Embryonic facial prominence (tissue), 1 donor: ENCODE results near the gene PGBD1.

Experiments used
- DNase-seq: peaks from one replicate; pipeline ENCODE4 v3.0.0-alpha.2; 2016; ENCODE audit errors: extremely low spot score

The PGBD1 gene, protein sequence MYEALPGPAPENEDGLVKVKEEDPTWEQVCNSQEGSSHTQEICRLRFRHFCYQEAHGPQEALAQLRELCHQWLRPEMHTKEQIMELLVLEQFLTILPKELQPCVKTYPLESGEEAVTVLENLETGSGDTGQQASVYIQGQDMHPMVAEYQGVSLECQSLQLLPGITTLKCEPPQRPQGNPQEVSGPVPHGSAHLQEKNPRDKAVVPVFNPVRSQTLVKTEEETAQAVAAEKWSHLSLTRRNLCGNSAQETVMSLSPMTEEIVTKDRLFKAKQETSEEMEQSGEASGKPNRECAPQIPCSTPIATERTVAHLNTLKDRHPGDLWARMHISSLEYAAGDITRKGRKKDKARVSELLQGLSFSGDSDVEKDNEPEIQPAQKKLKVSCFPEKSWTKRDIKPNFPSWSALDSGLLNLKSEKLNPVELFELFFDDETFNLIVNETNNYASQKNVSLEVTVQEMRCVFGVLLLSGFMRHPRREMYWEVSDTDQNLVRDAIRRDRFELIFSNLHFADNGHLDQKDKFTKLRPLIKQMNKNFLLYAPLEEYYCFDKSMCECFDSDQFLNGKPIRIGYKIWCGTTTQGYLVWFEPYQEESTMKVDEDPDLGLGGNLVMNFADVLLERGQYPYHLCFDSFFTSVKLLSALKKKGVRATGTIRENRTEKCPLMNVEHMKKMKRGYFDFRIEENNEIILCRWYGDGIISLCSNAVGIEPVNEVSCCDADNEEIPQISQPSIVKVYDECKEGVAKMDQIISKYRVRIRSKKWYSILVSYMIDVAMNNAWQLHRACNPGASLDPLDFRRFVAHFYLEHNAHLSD

DNA sequence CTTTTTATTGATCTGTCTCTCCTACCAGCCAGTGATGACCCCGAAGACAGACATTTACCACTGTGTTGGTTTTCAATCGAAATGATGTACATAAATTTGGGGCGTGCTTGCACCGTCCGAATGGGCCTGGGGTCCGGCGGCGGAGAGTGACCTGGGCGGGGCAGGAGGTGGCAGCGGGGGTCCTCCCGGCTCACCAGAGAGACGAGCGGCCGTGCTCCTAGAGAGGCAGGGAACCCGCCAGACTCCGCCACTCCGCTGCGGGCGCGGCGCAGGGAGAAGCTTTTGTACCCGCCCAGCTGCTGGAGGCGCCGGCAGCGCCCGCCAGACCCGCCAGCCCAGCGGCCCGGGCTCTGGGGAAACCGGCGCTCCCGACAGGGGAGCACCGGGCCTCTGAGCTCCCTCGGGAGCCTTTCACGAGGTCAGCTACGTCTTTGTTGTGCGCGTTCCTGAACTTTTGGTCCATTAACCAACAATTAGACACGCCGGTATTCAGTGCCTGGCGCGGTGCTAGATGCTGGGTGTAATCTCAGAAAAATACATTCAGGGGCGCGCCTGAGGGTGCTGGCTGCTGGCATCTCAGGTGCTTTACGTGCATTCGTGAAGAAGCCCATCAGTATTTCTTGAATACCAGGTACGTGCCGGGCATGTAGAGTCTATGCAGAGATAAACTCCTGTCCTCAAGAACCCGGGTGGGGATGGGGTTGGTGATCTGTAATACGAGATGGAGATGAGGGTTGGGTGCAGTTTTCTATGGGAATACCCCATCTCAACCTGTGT is at the start of gene PGBD1:
Gene PGBD1, plus strand, starts transcription at position 285 of the 777 bp plus-strand sequence. CDS start 2,242 bp downstream, outside the sequence.
- DNase-seq, result peak; percentile 36

DNA sequence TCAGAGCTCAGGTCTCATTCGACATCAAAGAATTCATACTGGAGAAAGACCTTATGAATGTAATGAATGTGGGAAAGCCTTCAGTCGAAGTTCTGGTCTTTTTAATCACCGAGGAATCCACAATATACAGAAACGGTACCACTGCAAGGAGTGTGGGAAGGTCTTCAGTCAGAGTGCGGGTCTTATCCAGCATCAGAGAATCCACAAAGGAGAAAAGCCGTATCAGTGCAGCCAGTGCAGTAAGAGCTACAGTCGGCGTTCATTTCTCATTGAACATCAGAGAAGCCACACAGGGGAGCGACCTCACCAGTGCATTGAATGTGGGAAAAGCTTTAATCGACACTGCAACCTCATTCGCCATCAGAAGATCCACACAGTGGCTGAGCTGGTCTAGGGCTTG is 48.6 kb upstream of the PGBD1 start:
- DNase-seq, result no peak

DNA sequence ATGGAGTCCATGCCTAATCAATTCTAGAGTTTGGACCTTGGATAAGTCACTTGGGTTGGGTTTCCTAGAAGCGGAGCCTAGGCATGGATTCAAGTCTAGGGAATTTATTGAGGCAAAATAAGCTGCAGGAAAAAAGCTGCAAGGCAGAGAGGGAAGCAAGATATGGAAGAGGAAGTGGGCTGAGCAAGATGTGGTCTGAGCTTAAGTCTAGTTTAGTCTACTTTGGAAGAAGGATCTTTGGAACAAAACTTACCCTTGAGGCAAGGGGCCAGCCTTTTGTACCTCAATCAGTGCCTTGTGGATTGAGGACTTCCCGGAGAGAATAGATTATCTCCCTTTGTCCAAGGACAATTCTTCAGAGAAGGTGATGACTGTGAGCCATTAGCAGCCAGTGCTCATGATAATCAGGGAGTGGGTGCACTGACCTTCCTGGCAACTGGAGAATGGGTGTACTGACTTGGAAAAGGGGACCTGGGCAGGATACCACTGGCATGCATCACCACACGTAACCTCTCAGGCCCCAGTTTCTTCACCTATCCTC is 45.4 kb upstream of the PGBD1 start:
- DNase-seq, result no peak

DNA sequence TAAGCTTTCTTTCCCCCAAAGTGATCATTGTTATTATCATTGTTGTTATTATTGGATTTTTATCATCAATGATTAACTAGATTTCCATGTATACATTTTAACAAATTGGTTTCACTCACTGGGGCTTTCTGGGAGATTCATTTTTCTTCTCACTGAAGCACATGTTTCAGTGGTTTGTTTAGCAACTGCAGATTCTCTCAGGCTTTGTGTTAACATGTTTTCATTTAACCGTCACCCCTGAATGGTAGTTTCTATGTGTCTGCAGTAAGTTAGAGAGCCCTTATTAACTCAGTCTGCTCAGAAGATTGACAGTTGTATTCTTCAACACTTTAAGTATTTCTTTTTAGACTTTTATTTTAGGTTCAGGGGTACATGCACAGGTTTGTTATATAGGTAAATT is 41.7 kb upstream of the PGBD1 start:
- DNase-seq, result no peak

DNA sequence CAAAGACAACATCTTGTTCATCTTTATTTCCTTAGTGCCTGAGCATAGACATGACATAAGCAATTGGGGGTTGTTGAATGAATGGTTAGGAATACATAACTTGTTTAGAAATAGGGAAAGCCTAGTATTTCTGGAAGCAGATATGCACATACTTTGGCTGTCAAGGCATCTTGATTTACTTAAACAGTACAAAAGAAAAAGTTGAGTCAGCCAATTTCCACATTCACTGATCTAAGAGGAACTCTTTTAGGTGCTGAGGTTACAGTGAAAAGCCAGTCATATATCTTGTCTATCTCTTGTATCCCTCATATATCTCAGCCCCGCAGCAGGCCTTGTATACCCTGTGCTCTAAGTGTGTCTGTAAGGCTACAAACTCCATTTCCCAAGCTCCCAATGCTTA is 40.9 kb upstream of the PGBD1 start:
- DNase-seq, result no peak

DNA sequence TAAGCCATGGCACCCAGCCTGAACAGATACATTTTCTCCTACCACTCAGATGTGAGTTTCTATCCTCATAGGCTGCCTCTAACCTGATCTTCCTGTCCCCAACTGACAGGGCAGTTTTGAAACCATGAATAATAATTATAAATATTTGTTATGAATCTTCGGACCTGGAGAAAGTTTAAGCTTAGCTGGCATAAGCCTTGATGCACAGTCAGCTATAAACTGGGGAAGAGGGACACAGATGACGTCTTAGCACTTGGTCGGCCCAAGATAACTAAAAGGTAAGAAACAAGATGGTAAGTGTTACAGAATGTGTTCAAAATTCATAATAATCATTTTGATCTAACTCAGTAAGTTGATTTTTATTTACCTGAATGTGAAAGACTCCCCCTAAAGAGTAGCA is 37.4 kb upstream of the PGBD1 start:
- no peak for DNase-seq

DNA sequence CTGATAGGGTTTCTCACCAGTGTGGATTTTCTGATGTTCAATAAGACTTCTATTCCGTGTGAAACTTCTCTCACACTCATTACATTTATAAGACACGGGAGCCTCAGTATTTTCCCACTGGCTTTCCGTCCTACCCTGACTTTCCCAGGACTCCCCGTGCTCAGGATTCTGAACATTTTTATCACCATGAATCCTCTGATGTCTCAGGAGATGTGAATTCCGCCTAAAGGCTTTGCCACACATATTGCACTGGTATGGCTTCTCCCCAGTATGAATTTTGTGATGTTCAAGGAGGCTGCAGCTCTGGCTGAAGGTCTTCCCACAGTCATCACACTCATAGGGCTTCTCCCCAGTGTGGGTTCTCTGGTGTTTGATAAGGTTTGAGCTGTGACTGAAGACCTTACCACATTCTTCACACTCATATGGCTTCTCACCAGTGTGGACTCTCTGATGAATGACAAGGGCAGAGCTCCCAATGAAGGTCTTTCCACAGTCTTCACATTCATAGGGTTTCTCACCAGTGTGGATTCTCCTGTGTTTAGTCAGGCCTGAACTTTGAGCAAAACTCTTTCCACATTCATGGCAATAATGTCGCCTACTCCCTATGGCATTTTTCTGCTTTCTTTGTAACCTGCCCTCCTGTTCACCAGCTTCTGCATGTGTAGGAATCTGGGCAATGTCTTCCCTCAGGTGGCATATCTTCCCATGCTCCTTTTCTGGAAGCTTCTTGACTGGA is 36.0 kb upstream of the PGBD1 start:
- no peak for DNase-seq

DNA sequence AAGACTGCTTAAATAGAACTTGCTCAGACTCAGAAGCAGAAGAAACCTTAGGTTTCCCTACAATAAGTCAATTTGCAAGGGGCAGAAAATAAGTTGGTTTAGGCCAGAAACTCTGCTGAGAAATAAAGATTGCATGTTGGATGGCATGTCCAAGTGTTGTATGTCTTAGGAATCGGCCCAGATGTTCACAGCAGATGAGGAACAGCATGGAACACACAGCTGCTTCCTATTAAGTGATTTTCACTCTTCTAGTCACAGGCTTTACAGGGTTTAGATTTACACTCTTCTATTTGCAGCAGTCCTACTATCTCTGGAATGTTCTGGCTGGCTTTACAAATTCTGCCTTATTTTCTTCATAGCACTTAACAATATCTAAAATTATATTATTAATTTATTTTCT is 32.5 kb upstream of the PGBD1 start:
- DNase-seq, result no peak

DNA sequence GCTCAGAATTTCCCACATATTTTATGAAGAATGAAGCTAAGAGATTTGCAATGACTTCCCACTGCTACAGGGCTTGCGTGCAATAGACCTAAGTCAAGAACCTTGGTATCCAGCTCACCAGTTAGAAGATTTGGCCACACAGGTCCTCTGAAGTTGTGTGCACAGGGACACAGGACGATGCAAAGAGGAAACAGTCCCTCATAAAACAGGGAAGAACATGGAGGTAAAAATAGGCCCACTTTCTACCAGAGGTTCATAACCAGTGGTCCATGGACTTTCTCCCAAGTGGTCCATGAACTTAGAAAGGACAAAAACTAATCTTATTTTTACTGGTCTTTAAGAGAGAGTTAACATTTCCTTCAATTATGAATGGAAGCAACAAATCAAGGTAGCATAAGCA is 30.6 kb upstream of the PGBD1 start:
- no peak for DNase-seq

DNA sequence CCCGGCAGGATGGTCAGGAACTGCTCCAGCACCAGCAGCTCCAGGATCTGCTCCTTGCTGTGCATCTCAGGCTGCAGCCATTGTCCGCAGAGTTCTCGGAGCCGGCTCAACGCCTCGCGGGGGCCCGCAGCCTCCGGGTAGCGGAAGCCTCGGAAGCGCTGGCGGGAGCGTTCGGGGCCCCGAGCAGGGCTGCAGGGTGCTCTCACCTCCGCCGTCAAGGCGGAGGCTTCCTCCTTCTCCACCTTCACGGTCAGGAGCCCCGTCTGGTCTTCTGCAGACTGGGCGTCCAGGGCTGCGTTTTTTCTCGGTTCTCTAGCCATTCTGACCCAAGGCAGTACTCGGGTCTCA is 29.7 kb upstream of the PGBD1 start:
- no peak for DNase-seq

DNA sequence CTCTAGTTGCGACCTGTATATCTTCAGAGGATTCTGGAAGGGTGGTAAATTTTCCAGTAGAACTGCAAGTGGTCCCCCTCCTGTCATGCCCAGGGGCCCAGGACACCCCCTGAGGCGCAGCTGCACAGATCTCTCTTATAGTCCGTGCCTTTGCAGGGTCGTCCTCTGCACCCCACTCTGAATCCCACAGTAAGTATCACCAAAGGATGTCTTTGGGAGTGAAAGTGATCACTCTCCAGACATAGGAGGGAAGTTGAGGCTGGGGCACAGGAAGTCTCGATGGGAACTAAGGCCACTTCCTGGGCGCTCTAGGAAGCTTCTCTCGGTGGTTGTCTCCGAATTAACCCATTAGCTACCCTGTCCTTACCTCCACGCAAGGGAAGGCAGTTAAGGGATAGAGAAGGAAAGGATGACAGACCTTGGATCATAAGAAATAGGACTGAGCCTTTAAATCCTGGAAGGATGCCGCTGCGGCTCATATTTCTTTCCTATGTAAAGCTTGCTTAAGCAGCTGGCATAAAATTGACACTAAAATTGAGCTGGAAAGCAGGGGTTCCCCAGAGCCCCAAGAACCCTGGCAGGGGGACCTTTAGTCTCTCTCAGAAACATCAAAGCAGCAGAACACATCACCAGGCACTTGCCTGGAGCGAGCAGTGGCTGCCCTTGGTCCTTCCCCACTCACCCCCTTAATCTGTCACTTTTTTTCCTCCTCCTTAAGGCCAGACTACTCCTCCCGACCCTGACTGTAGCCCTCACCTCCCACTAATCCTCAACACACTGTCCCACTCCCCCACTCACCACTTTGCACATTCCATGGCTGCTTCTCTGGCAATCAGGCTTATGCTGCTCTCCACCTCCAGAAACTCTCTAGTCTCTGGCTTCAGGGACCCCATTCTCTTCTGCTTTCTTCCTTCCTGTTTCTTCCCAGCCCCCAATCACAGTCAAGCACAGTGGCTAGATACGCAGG is 29.1 kb upstream of the PGBD1 start, which contains the start of gene ZKSCAN4:
Gene ZKSCAN4, minus strand, starts transcription at position 261 of the 967 bp plus-strand sequence. CDS start 289 bp downstream, outside the sequence.
- DNase-seq, result peak; percentile 80

DNA sequence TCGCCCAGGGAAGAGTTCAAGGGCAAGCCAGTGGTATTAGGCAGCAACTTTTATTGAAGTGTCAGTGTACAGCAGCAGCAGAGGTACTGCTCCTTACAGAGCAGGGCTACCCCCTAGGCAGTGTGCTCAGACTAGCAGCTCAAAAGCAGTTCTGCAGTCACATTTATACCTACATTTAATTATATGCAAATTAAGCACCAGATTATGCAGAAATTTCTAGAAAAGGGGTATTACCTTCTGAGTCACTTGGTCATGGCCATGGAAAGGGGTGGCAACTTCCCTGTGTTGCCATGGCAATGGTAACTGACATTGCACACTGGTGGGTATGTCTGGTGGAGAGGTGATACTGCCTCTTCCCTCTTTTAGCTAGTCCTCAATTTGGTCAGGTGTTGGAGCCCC is 27.3 kb upstream of the PGBD1 start:
- no peak for DNase-seq

DNA sequence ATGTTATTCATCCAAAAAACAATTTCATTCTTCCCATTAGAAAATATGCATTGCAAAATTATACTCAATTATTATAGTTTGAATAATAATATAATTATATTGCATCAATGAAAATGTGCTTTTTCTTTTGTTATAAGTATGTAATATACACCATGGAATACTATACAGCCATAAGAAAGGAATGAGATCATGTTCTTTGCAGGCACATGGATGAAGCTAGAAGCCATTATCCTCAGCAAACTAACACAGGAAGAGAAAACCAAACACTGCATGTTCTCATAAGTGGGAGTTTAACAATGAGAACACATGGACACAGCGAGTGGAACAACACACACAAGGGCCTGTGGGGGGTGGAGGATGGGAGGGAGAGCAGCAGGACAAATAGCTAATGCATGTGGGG is 24.3 kb upstream of the PGBD1 start:
- DNase-seq, result no peak

DNA sequence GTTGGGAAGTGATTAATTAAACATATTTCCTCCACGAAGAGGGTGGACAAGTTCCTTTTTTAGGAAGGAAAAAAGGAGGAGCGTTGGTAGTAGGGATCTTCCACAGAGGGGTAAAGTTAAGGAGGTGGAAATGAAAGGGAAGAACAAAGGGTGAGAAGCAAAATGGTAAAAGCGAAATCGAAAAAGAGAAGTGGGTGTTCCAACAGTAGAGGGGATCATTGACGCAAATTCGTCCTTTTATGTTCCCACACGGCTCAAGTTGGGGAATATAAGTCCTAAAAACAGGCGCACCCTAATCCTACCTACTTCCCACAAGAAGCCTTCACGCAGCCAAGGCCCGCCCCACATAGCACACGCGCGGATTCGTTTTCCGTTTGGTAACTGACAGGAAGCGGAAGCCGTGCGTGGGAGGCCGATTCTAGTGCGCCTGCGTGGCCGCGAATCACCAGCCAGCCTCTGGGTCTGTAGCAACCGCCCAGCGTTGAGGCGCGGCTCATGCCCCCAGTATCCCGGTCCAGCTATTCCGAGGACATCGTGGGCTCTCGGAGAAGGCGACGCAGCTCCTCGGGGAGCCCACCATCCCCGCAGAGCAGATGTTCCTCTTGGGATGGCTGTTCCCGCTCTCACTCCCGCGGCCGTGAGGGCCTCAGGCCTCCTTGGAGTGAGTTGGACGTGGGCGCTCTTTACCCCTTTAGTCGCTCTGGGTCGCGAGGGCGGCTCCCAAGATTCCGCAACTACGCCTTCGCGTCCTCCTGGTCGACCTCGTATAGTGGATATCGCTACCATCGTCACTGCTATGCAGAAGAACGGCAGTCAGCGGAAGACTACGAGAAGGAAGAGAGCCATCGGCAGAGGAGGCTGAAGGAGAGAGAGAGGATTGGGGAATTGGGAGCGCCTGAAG is 22.2 kb upstream of the PGBD1 start, which contains the start of gene NKAPL:
Gene NKAPL, plus strand, starts transcription at position 421 of the 901 bp plus-strand sequence. Its CDS starts 75 bp downstream, at position 496.
- DNase-seq, result no peak

DNA sequence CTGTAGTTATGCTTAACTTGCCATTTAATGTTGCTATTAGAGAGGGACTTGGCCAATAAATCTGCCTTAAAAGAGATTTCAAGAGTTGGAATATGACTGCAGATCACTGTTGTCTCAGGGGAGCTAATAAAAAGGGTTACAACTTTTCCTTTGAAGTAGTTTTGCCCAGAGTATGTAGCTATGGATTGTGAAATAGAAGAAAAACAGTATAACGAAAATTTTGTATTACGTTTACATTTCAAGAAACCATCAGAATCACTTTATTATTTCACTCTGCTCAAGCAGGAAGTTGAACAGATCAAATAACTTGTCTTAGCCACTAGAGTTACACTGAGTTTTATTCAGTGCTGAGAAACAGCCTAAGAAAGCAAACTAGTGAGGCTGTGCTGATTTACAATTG is 17.4 kb upstream of the PGBD1 start:
- no peak for DNase-seq

DNA sequence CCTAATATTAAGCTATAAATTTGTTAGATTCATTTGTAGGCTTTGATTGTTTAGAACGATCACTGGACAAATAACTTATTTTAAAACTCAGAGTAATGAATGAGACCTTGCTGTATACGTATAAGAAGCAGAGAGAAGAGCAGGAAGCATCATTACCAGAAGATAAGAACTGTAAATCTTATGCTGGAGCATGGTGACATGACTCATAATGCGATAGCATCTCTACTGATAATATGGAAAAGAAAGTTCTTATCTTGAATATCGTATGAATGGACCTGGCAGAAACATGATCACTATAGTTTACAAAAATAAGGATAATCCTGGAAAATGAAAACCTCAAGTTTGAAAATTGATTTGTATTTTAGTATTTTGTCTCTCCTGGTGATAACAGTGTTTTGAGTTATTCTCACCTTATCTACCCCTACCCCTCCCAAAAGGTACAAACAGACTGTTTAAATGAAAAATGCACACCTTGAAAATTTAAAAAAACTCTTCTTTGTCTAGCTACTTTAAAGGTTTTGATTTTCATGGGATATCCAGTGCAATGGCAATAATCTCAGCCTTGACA is 16.5 kb upstream of the PGBD1 start:
- DNase-seq, result no peak

DNA sequence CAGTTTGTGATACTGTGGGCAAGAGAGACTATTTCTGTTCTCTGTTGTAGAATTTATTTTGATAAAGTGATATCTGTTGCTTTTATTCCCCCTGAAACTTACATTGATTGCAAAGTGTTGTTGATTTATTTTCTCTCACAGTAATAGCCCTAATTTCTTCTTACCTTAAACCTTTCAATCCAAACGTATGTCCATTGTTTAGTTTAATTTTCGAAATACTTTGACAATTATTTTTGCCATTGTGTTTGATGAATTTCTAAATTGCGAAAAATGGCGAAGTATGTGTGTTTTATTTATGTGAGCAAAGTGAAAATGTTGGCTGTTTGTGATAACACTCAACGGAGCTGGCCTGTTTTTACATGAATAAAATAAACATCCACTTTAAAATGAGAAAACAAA is 14.8 kb upstream of the PGBD1 start:
- no peak for DNase-seq

DNA sequence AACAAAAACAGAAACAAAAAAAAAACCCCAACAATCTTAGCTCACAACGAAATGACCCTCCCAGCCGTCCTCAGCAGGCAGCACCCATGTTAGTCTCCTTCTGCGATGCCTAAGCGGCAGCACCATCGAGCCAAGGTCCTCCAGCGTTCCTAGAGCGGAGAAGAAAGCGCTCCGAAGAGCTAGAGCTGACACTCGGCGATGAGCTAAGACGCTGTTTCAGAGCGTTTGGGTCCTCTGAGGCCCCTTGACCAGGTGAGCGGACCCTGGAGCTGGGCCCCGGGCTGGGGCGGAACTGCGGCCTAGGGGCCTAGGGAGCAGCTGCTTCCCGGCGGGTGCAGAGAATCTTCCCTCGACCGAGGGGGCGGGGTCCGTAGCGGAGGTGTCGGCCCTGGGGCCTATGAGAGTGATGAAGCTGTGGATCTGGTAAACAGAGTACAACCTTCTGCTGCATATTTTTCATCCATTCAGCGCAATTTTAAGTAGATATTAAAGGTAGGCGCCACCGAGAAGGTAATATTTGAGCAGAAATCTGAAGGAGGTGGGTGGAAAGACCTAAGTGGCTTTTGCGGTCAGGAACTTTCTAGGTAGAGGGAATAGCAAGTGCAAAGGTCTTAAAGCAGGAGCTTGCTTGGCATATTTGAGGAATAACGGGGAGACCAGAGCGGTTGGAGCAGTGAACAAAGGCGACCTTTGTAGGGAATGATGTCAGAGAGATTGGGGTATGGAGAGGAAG is 14.2 kb upstream of the PGBD1 start, which contains the start of gene ZSCAN26:
Gene ZSCAN26, plus strand, starts transcription at position 182 of the 733 bp plus-strand sequence. CDS start 4,777 bp downstream, outside the sequence.
- peak; percentile 83 for DNase-seq
